ENCODE measurements around the gene A1BG. TPM values are rescaled to one million over a fixed set of nuclear protein-coding genes. Genes with fewer than 3 reads are reported as not detected.

The A1BG gene
- total RNA-seq, 1 experiment from 2014 or later: 47.4 TPM

DNA sequence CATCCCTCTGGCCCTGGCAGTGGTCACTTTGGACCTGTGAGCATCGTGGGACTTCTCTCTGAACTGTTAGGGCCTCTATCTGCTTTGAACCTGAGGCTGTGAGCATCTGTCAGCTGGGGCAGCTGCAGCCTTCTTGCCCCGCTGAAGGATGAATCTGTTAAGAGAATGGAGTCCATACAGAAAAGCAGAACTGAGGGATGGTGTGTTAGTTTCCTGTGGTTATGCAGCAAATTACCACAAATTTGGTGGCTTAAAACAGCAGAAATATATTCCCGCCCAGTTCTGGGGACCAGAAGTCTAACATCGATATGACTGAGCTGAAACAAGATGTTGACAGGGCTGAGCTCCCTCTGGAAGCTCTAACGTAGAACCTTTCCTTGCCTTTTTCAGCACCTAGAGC is 10.9 kb upstream of the A1BG start:
- no peak overlapping the region for H3K4me3 ChIP-seq (ENCODE audit: low read depth in 2 of 2, low read length in 2 of 2)
- no peak overlapping the region for H3K27ac ChIP-seq (ENCODE audit: low read length)
- intact Hi-C loops (cut with micrococcal nuclease; ENCODE audit: unreplicated experiment) (no loop called here), in situ Hi-C loops (cut with HindIII; ENCODE audit: low pct_unique_long_range_greater_than_20kb, low sequenced_read_pairs) (no loop called here)
- peaks cover 6% of the 10 kb centered on the region; the same call in 1 of the 2 replicates for H3K4me1 ChIP-seq (ENCODE audit: control insufficient read depth, insufficient read depth, low read length)
- ChIA-PET CTCF (interaction anchor here (0.6 kb wide), 1 partner anchor 46 kb away, joined by 7 read pairs; no protein-coding TSS in a partner anchor), POLR2A (interaction anchor here (0.6 to 3.0 kb wide), 7 partner anchors 17 to 362 kb away, joined by 3 to 16 read pairs (median 4); no protein-coding TSS in a partner anchor)
- no peaks in the 10 kb centered on the region for H3K27me3 ChIP-seq (ENCODE audit: control insufficient read depth, insufficient read depth, low read length)
- H3K36me3 ChIP-seq (ENCODE audit: control insufficient read depth, insufficient read depth, low read length): no peaks in the 10 kb centered on the region
- H3K9me3 ChIP-seq (ENCODE audit: control insufficient read depth, insufficient read depth, low read depth, low read length): no peaks in the 10 kb centered on the region
- ATAC-seq (no peak), DNase-seq (ENCODE audit: low read depth, low spot score) (no peak)
- BruUV-seq (replicated peaks): no TSS peak
- TF ChIP-seq POLR2AphosphoS5 (IDR thresholded peaks at IDR 0.05; ENCODE audit: low read depth, low read length) (no peak), TCF7L2 (IDR thresholded peaks at IDR 0.05; ENCODE audit: low read depth, low read length) (no peak), SIN3A (IDR thresholded peaks at IDR 0.05; ENCODE audit: borderline replicate concordance, insufficient read depth, low read depth, low read length) (no peak)
- TF ChIP-seq, protein P1, sequence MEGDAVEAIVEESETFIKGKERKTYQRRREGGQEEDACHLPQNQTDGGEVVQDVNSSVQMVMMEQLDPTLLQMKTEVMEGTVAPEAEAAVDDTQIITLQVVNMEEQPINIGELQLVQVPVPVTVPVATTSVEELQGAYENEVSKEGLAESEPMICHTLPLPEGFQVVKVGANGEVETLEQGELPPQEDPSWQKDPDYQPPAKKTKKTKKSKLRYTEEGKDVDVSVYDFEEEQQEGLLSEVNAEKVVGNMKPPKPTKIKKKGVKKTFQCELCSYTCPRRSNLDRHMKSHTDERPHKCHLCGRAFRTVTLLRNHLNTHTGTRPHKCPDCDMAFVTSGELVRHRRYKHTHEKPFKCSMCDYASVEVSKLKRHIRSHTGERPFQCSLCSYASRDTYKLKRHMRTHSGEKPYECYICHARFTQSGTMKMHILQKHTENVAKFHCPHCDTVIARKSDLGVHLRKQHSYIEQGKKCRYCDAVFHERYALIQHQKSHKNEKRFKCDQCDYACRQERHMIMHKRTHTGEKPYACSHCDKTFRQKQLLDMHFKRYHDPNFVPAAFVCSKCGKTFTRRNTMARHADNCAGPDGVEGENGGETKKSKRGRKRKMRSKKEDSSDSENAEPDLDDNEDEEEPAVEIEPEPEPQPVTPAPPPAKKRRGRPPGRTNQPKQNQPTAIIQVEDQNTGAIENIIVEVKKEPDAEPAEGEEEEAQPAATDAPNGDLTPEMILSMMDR (IDR thresholded peaks at IDR 0.05): no peak
- TF ChIP-seq, protein P2, sequence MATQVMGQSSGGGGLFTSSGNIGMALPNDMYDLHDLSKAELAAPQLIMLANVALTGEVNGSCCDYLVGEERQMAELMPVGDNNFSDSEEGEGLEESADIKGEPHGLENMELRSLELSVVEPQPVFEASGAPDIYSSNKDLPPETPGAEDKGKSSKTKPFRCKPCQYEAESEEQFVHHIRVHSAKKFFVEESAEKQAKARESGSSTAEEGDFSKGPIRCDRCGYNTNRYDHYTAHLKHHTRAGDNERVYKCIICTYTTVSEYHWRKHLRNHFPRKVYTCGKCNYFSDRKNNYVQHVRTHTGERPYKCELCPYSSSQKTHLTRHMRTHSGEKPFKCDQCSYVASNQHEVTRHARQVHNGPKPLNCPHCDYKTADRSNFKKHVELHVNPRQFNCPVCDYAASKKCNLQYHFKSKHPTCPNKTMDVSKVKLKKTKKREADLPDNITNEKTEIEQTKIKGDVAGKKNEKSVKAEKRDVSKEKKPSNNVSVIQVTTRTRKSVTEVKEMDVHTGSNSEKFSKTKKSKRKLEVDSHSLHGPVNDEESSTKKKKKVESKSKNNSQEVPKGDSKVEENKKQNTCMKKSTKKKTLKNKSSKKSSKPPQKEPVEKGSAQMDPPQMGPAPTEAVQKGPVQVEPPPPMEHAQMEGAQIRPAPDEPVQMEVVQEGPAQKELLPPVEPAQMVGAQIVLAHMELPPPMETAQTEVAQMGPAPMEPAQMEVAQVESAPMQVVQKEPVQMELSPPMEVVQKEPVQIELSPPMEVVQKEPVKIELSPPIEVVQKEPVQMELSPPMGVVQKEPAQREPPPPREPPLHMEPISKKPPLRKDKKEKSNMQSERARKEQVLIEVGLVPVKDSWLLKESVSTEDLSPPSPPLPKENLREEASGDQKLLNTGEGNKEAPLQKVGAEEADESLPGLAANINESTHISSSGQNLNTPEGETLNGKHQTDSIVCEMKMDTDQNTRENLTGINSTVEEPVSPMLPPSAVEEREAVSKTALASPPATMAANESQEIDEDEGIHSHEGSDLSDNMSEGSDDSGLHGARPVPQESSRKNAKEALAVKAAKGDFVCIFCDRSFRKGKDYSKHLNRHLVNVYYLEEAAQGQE (IDR thresholded peaks at IDR 0.05; ENCODE audit: insufficient read depth in 1 of 2, low read depth in 2 of 2, low read length in 1 of 2): no peak

DNA sequence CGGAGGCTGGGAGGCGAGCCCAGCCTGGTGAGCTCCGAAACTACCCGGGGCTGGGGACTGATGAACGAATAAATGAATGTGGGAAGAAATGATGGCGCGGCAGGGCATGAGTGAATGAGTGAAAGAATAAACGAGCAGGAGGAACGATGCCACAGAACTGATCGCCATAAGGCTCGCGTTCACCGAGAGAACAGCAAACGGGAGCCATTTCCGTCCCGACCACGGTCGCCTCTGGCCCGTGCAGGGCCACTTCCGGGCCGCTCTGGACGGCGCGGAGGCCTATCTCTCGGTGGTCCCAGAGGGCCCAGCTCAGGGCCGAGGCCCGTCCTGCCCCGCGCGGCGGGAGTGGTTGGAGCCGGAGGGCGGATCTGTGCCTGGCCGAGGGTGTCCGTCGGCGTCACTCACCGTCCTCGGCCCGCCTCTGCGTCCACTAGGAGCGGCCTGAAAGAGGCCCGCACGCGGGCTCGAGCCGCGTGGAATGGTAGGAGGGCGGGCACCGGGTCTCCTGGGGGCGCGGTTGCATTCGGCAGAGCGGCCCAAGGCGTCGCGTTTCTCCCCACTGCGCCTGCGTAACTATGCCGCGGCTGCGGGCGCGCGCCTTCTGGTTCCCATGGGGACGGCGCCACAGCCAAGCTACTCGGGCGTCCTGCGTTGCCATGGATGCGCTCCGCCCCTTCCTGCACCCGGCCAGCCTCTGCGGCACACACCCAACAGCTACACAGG is 9.1 kb upstream of the A1BG start, which contains the start of gene ZNF497:
Gene ZNF497 (minus strand): TSS at position 480 of the 723 bp plus-strand sequence. CDS start 5,116 bp downstream, outside the sequence.
- CTCF ChIA-PET: no interaction called here
- Histone ChIP-seq H3K4me1 (ENCODE audit: control insufficient read depth, insufficient read depth, low read length) (peaks cover 6% of the 10 kb centered on the region; the same call in 1 of the 2 replicates), H3K9me3 (ENCODE audit: control insufficient read depth, insufficient read depth, low read depth, low read length) (no peaks in the 10 kb centered on the region), H3K36me3 (ENCODE audit: control insufficient read depth, insufficient read depth, low read length) (no peaks in the 10 kb centered on the region), H3K27me3 (ENCODE audit: control insufficient read depth, insufficient read depth, low read length) (no peaks in the 10 kb centered on the region), H3K4me3 (ENCODE audit: low read depth in 2 of 2, low read length in 2 of 2) (peak within 1 kb of the TSS; percentile 60 to 95), H3K27ac (ENCODE audit: low read length) (peak within 1 kb of the TSS; percentile 96)
- in situ Hi-C loops (cut with HindIII; ENCODE audit: low pct_unique_long_range_greater_than_20kb, low sequenced_read_pairs) (no loop called here), intact Hi-C loops (cut with micrococcal nuclease; ENCODE audit: unreplicated experiment) (no loop called here)
- TF ChIP-seq SIN3A (IDR thresholded peaks at IDR 0.05; ENCODE audit: borderline replicate concordance, insufficient read depth, low read depth, low read length): peak; percentile 100
- TF ChIP-seq, protein P2 (IDR thresholded peaks at IDR 0.05; ENCODE audit: insufficient read depth in 1 of 2, low read depth in 2 of 2, low read length in 1 of 2): 0 out of 4 replicates have a peak, but pooled peaks of 1 of the 2 experiments have one; percentile 70
- TF ChIP-seq POLR2AphosphoS5 (IDR thresholded peaks at IDR 0.05; ENCODE audit: low read depth, low read length): peak; percentile 95
- TF ChIP-seq TCF7L2 (IDR thresholded peaks at IDR 0.05; ENCODE audit: low read depth, low read length): peak; percentile 59
- TF ChIP-seq, protein P1 (IDR thresholded peaks at IDR 0.05): no peak
- DNase-seq (ENCODE audit: low read depth, low spot score) (peak; percentile 79), ATAC-seq (peak; percentile 94)
- POLR2A ChIA-PET: interaction anchor here (0.5 to 3.0 kb wide), 12 partner anchors 10 to 163 kb away, joined by 3 to 16 read pairs (median 4); partner anchors contain the start of gene ZBTB45
- BruUV-seq (replicated peaks): no TSS peak

Measured in Panc1 (cell line).